ENCODE data around the gene NID2. TPM values are rescaled to one million over a fixed set of nuclear protein-coding genes. Genes with fewer than 3 reads are reported as not detected.
A peak's percentile ranks its signal among the peaks of the same experiment; 100 is the strongest.

The NID2 gene
- total and polyA plus RNA-seq, 4 donors = 2.3 to 23.3 (median 10.1) TPM

GRCh38 chr14:52071675-52072074, 2.8 kb upstream of the NID2 start:
- Histone ChIP-seq H3K4me1 (ENCODE audit: control insufficient read depth in 4 of 4, insufficient read depth in 4 of 4, low read length in 3 of 4) (peaks cover 4 to 17% (median 8%) of the 10 kb centered on the region in 4 donors), H3K27me3 (ENCODE audit: control insufficient read depth in 4 of 4, insufficient read depth in 4 of 4, low read length in 3 of 4) (peaks cover 2 to 13% (median 10%) of the 10 kb centered on the region in 4 donors), H3K4me3 (ENCODE audit: low read depth in 1 of 3, low read length in 3 of 3) (no peak overlapping the region), H3K9ac (ENCODE audit: low read depth in 1 of 2, low read length in 2 of 2) (no peak overlapping the region), H3K9me3 (ENCODE audit: control insufficient read depth in 4 of 4, low read length in 3 of 4) (no peaks in the 10 kb centered on the region), H3K36me3 (ENCODE audit: control insufficient read depth in 4 of 4, insufficient read depth in 3 of 4, low read depth in 1 of 4, low read length in 3 of 4) (no peaks in the 10 kb centered on the region), H3K27ac (ENCODE audit: low read depth in 1 of 2, low read length in 2 of 2) (no peak overlapping the region)
- WGBS = 42% methylated on average over 3 of the region's 3 CpGs
- TF ChIP-seq SP1 (IDR thresholded peaks at IDR 0.05) (no peak), FOXA2 (IDR thresholded peaks at IDR 0.05) (no peak), RAD21 (IDR thresholded peaks at IDR 0.05) (peak; percentile 17 to 36), FOXA1 (IDR thresholded peaks at IDR 0.05) (no peak), JUND (IDR thresholded peaks at IDR 0.05) (no peak)
- DNase-seq (ENCODE audit: low spot score) = no peak

- Histone ChIP-seq H3K4me1 (ENCODE audit: control insufficient read depth in 4 of 4, insufficient read depth in 4 of 4, low read length in 3 of 4) (peaks cover 4 to 17% (median 8%) of the 10 kb centered on the region in 4 donors), H3K27ac (ENCODE audit: low read depth in 1 of 2, low read length in 2 of 2) (no peak overlapping the region), H3K27me3 (ENCODE audit: control insufficient read depth in 4 of 4, insufficient read depth in 4 of 4, low read length in 3 of 4) (peaks cover 2 to 13% (median 9%) of the 10 kb centered on the region in 4 donors), H3K36me3 (ENCODE audit: control insufficient read depth in 4 of 4, insufficient read depth in 3 of 4, low read depth in 1 of 4, low read length in 3 of 4) (no peaks in the 10 kb centered on the region), H3K9me3 (ENCODE audit: control insufficient read depth in 4 of 4, low read length in 3 of 4) (no peaks in the 10 kb centered on the region), H3K9ac (ENCODE audit: low read depth in 1 of 2, low read length in 2 of 2) (no peak overlapping the region), H3K4me3 (ENCODE audit: low read depth in 1 of 3, low read length in 3 of 3) (no peak overlapping the region)
- DNase-seq (ENCODE audit: low spot score) = no peak
- no peak for TF ChIP-seq TAF1 (conservative IDR thresholded peaks at IDR 0.05)
- no peak for TF ChIP-seq FOXA2 (IDR thresholded peaks at IDR 0.05)
- TF ChIP-seq GABPA (IDR thresholded peaks at IDR 0.05 in 1 of 2, conservative IDR thresholded peaks at IDR 0.05 in 1 of 2) = no peak
- no peak for TF ChIP-seq NR2F2 (IDR thresholded peaks at IDR 0.05)
- no peak for TF ChIP-seq RXRA (IDR thresholded peaks at IDR 0.05)
- TF ChIP-seq HNF4G (IDR thresholded peaks at IDR 0.05) = no peak
- no peak for TF ChIP-seq RAD21 (IDR thresholded peaks at IDR 0.05)
- TF ChIP-seq, protein P1, sequence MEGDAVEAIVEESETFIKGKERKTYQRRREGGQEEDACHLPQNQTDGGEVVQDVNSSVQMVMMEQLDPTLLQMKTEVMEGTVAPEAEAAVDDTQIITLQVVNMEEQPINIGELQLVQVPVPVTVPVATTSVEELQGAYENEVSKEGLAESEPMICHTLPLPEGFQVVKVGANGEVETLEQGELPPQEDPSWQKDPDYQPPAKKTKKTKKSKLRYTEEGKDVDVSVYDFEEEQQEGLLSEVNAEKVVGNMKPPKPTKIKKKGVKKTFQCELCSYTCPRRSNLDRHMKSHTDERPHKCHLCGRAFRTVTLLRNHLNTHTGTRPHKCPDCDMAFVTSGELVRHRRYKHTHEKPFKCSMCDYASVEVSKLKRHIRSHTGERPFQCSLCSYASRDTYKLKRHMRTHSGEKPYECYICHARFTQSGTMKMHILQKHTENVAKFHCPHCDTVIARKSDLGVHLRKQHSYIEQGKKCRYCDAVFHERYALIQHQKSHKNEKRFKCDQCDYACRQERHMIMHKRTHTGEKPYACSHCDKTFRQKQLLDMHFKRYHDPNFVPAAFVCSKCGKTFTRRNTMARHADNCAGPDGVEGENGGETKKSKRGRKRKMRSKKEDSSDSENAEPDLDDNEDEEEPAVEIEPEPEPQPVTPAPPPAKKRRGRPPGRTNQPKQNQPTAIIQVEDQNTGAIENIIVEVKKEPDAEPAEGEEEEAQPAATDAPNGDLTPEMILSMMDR (IDR thresholded peaks at IDR 0.05; ENCODE audit: low read depth, low read length, missing input control) = no peak
- 31% methylated on average over 3 of the region's 3 CpGs for WGBS
Observed at GRCh38 chr14:52070051-52070431, 1.2 kb upstream of the NID2 start.

DNA sequence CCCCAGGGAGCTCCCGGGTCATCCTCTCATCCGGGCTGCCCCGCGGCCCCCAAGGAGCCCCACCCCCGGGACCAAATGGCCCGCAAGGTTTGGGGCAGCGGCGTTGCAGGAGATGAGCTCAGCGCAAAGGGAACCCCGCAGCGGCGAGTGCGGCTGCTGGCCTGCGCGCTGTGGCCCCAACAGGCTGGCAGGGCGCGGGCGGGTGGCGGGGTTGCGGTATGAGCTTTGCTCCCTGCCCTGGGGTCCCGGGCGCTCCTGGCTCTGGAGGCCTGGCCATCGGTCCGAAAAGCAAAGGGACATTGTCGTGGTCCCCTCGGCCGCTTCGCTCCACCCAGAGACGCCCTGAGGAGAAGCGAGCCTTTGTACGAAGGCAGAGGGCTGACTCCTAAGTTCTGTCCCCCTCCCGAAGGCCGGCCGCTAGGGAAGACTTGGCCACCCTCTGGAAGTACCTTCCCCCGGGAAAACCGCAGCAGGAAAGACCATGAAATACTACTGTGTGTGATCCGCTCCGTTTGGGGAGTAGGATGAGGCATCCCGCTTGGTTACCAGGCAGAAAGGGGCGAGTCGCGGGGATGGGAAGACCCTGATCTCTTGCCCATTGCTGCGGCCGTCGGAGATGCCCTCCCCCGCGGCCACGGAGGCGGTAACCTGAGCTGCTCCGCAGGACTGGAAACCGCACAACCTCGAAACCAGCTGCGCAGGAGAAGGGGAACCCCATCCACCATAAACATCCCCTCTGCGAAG, 620 bp upstream of the NID2 start:
- H3K9ac ChIP-seq (ENCODE audit: low read depth in 1 of 2, low read length in 2 of 2) = no peak overlapping the region
- H3K4me3 ChIP-seq (ENCODE audit: low read depth in 1 of 3, low read length in 3 of 3) = peak overlapping the region in 1 of 3 donors; percentile 43
- peak overlapping the region; percentile 43 to 63 for H3K27ac ChIP-seq (ENCODE audit: low read depth in 1 of 2, low read length in 2 of 2)
- H3K4me1 ChIP-seq (ENCODE audit: control insufficient read depth in 4 of 4, insufficient read depth in 4 of 4, low read length in 3 of 4) = peaks cover 4 to 17% (median 8%) of the 10 kb centered on the region in 4 donors
- no peaks in the 10 kb centered on the region for H3K36me3 ChIP-seq (ENCODE audit: control insufficient read depth in 4 of 4, insufficient read depth in 3 of 4, low read depth in 1 of 4, low read length in 3 of 4)
- H3K9me3 ChIP-seq (ENCODE audit: control insufficient read depth in 4 of 4, low read length in 3 of 4) = no peaks in the 10 kb centered on the region
- no peak for DNase-seq (ENCODE audit: low spot score)
- peaks cover 2 to 13% (median 9%) of the 10 kb centered on the region in 4 donors for H3K27me3 ChIP-seq (ENCODE audit: control insufficient read depth in 4 of 4, insufficient read depth in 4 of 4, low read length in 3 of 4)
- WGBS = 5% methylated on average over 54 of the region's 54 CpGs
- no peak for TF ChIP-seq HNF4A (conservative IDR thresholded peaks at IDR 0.05)
- TF ChIP-seq YY1 (IDR thresholded peaks at IDR 0.05) = no peak
- TF ChIP-seq REST (IDR thresholded peaks at IDR 0.05) = no peak
- no peak for TF ChIP-seq MAX (IDR thresholded peaks at IDR 0.05)
- no peak for TF ChIP-seq FOXA2 (IDR thresholded peaks at IDR 0.05)
- TF ChIP-seq, protein P2, sequence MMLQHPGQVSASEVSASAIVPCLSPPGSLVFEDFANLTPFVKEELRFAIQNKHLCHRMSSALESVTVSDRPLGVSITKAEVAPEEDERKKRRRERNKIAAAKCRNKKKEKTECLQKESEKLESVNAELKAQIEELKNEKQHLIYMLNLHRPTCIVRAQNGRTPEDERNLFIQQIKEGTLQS (IDR thresholded peaks at IDR 0.05) = no peak
- TF ChIP-seq TAF1 (conservative IDR thresholded peaks at IDR 0.05) = no peak
- TF ChIP-seq GABPA (IDR thresholded peaks at IDR 0.05 in 1 of 2, conservative IDR thresholded peaks at IDR 0.05 in 1 of 2) = no peak
- TF ChIP-seq JUND (IDR thresholded peaks at IDR 0.05) = no peak
- no peak for TF ChIP-seq SP1 (IDR thresholded peaks at IDR 0.05)
- no peak for TF ChIP-seq RXRA (IDR thresholded peaks at IDR 0.05)
- TF ChIP-seq EGR1 (IDR thresholded peaks at IDR 0.05; ENCODE audit: low read depth in 2 of 2) = no peak
- TF ChIP-seq ZBTB33 (IDR thresholded peaks at IDR 0.05) = no peak
- no peak for TF ChIP-seq FOXA1 (IDR thresholded peaks at IDR 0.05)
- TF ChIP-seq RAD21 (IDR thresholded peaks at IDR 0.05) = no peak
- TF ChIP-seq HNF4G (IDR thresholded peaks at IDR 0.05) = no peak

Data from liver (tissue), 9 donors.